SK-N-SH (cell line): ENCODE results near the gene PPP1R15A. TPM values are rescaled to one million over a fixed set of nuclear protein-coding genes. Genes with fewer than 3 reads are reported as not detected.

Experiments
- CTCF ChIA-PET: fragments of 300-600, 350-600 bp; formaldehyde crosslinking; extraction: SDS; loops from one replicate; lab custom pipeline; 2021; lab: Yijun Ruan, JAX
- POLR2A ChIA-PET: fragments of 350-600 bp; sonication (Branson Sonifier 250); formaldehyde crosslinking; extraction: SDS; loops from one replicate; lab custom pipeline; 2020; ENCODE audit warnings: antibody characterized with exemption, inconsistent platforms; lab: Yijun Ruan, JAX
- DNase-seq: peaks from one replicate; pipeline ENCODE4 v3.0.0; 2012
- H2AFZ ChIP-seq: fragments of 200-600 bp; sonication (generic); 2 replicates; pipeline ENCODE4 v1.8.1; 2016; ENCODE audit warnings: antibody characterized with exemption, mild to moderate bottlenecking, low read depth
- H3F3A ChIP-seq: fragments of 200-600 bp; sonication (generic); replicated peaks from 2 replicates; pipeline ENCODE3; 2016; ENCODE audit warnings: antibody characterized with exemption, mild to moderate bottlenecking; ENCODE audit not compliant: insufficient read depth
- H3K27ac ChIP-seq, 2 experiments: fragments of 200-500 bp in 1 of 2; fragments of 200-600 bp in 1 of 2; sonication (Bioruptor generic) in 1 of 2; sonication (generic), shearing (Covaris generic) in 1 of 2; 2 replicates each; pipeline versions ENCODE4 v1.5.1 to v1.6.1; 2014 to 2016; ENCODE audit warnings: low read depth in 2 of 2, inconsistent platforms in 1 of 2, low read length in 1 of 2, mild to moderate bottlenecking in 1 of 2, mixed read lengths in 1 of 2
- H3K27me3 ChIP-seq: fragments of 200-600 bp; sonication (generic), shearing (Covaris generic); 2 replicates; pipeline ENCODE4 v1.6.1; 2016; ENCODE audit warnings: mixed run types; ENCODE audit not compliant: insufficient read depth
- H3K36me3 ChIP-seq, 2 experiments: fragments of 200-500 bp in 1 of 2; fragments of 200-600 bp in 1 of 2; sonication (Bioruptor generic) in 1 of 2; sonication (generic) in 1 of 2; replicated peaks in 1 of 2; 2 replicates each; pipeline versions ENCODE3 to v1.5.1; 2014 to 2016; ENCODE audit warnings: low read length in 1 of 2, mild to moderate bottlenecking in 1 of 2; ENCODE audit not compliant: insufficient read depth in 2 of 2, control insufficient read depth in 1 of 2
- H3K4me1 ChIP-seq, 2 experiments: fragments of 200-500 bp in 1 of 2; fragments of 200-600 bp in 1 of 2; sonication (Bioruptor generic) in 1 of 2; sonication (generic), shearing (Covaris generic) in 1 of 2; 2 replicates each; pipeline versions ENCODE4 v1.5.1 to v1.6.1; 2014 to 2016; ENCODE audit warnings: low read depth in 1 of 2, low read length in 1 of 2, mixed run types in 1 of 2; ENCODE audit not compliant: insufficient read depth in 2 of 2, control insufficient read depth in 1 of 2
- H3K4me2 ChIP-seq: fragments of 200-600 bp; sonication (generic), shearing (Covaris generic); 2 replicates; pipeline ENCODE4 v1.6.1; 2017; ENCODE audit warnings: mixed run types
- H3K4me3 ChIP-seq, 2 experiments: fragments of 200-500 bp in 1 of 2; fragments of 200-600 bp in 1 of 2; sonication (Bioruptor generic) in 1 of 2; sonication (generic), shearing (Covaris generic) in 1 of 2; 2 replicates each; pipeline versions ENCODE4 v1.5.1 to v1.8.1; 2014 to 2016; ENCODE audit warnings: low read depth in 2 of 2, inconsistent platforms in 1 of 2, low read length in 1 of 2, mild to moderate bottlenecking in 1 of 2, mixed read lengths in 1 of 2, moderate library complexity in 1 of 2
- H3K79me2 ChIP-seq: fragments of 200-600 bp; sonication (generic); 2 replicates; pipeline ENCODE4 v1.8.1; 2017; ENCODE audit warnings: mild to moderate bottlenecking; ENCODE audit not compliant: insufficient read depth
- H3K9ac ChIP-seq: fragments of 200-600 bp; sonication (generic); 2 replicates; pipeline ENCODE4 v1.6.1; 2017; ENCODE audit warnings: mixed run types
- H3K9me2 ChIP-seq: fragments of 200-600 bp; sonication (generic); 2 replicates; pipeline ENCODE4 v1.6.1; 2017; ENCODE audit warnings: mixed run types
- H3K9me3 ChIP-seq: fragments of 200-600 bp; sonication (generic); 2 replicates; pipeline ENCODE4 v1.6.1; 2017; ENCODE audit warnings: mixed run types, mild to moderate bottlenecking, moderate library complexity
- H4K20me1 ChIP-seq: fragments of 200-600 bp; sonication (generic); 2 replicates; pipeline ENCODE4 v1.6.1; 2017; ENCODE audit warnings: mild to moderate bottlenecking, mixed run types; ENCODE audit not compliant: insufficient read depth
- CTCF ChIP-seq: fragments of 200-600 bp; sonication (generic); IDR thresholded peaks from 2 replicates; pipeline ENCODE4 v1.6.1; 2017; ENCODE audit warnings: antibody characterized with exemption, mild to moderate bottlenecking, moderate library complexity
- ELF1 ChIP-seq: IDR thresholded peaks from 2 replicates; pipeline ENCODE4 v1.4.0; 2012
- EP300 ChIP-seq, 2 experiments: IDR thresholded peaks; 2 replicates each; pipeline versions ENCODE4 v1.4.0 to v1.6.1; 2012; ENCODE audit warnings: borderline replicate concordance in 1 of 2, low read depth in 1 of 2, low read length in 1 of 2
- EZH2phosphoT487 ChIP-seq: fragments of 200-600 bp; sonication (generic); IDR thresholded peaks from 2 replicates; pipeline ENCODE4 v1.6.1; 2017; ENCODE audit warnings: low read depth, mixed run types, mild to moderate bottlenecking, antibody characterized with exemption, moderate library complexity, borderline replicate concordance
- FOXJ3 ChIP-seq: sonication (generic); formaldehyde crosslinking; IDR thresholded peaks from 2 replicates; pipeline ENCODE4 v1.5.1; 2020; ENCODE audit warnings: mild to moderate bottlenecking, missing genetic modification reagents
- GABPA ChIP-seq: IDR thresholded peaks from 2 replicates; pipeline ENCODE4 v1.4.0; 2012; ENCODE audit warnings: low read depth, mild to moderate bottlenecking
- JUND ChIP-seq: IDR thresholded peaks from 2 replicates; pipeline ENCODE4 v1.4.0; 2012
- MEF2A ChIP-seq: IDR thresholded peaks from 2 replicates; pipeline ENCODE4 v1.4.0; 2012; ENCODE audit warnings: low read depth, borderline replicate concordance
- MXI1 ChIP-seq: IDR thresholded peaks from 2 replicates; pipeline ENCODE4 v1.6.1; 2012; ENCODE audit warnings: mild to moderate bottlenecking, low read depth, low read length, improper control_type of control experiment
- REST ChIP-seq: IDR thresholded peaks from 2 replicates; pipeline ENCODE4 v1.6.1; 2012; ENCODE audit warnings: mild to moderate bottlenecking, low read depth, low read length, moderate library complexity
- RXRA ChIP-seq: IDR thresholded peaks from 2 replicates; pipeline ENCODE4 v1.4.0; 2012; ENCODE audit warnings: low read depth, mild to moderate bottlenecking, borderline replicate concordance
- SIN3A ChIP-seq: IDR thresholded peaks from 2 replicates; pipeline ENCODE4 v1.6.1; 2012; ENCODE audit warnings: low read depth, mild to moderate bottlenecking, low read length, moderate library complexity, borderline replicate concordance
- SMC3 ChIP-seq: IDR thresholded peaks from 2 replicates; pipeline ENCODE4 v1.6.1; 2012; ENCODE audit warnings: low read depth, low read length, improper control_type of control experiment
- TAF1 ChIP-seq: IDR thresholded peaks from 2 replicates; pipeline ENCODE4 v1.6.1; 2012; ENCODE audit warnings: low read depth, mild to moderate bottlenecking, low read length, moderate library complexity, borderline replicate concordance
- USF1 ChIP-seq: IDR thresholded peaks from 2 replicates; pipeline ENCODE4 v1.4.0; 2012; ENCODE audit warnings: low read depth, borderline replicate concordance
- ZBTB33 ChIP-seq: IDR thresholded peaks from 2 replicates; pipeline ENCODE4 v1.4.0; 2012; ENCODE audit warnings: low read depth, borderline replicate concordance
- WGBS: methylation state at CpG from one replicate; pipeline ENCODE4 v1.1.6; 2017; ENCODE audit warnings: low lambda C conversion rate; 5-methylcytosine and 5-hydroxymethylcytosine counted together
- polyA plus RNA-seq, 3 experiments: library from polyadenylated mRNA; depleted of rRNA; stranded (reverse); fragments of >200 nt; gene quantifications; 2 replicates each; pipeline ENCODE4 v1.2.3, GENCODE V29; 2012

PPP1R15A gene
- polyA plus RNA-seq, 1 of the 3 experiments (the other 2 are of a cell fraction): 73.7 TPM

- no peaks in the 10 kb centered on the region for H3K9me3 ChIP-seq
- no peak overlapping the region for H3K4me3 ChIP-seq
- no peak overlapping the region for H3K4me2 ChIP-seq
- ChIA-PET CTCF (interaction anchor here (1.2 to 9.6 kb wide), 3 partner anchors 8 to 46 kb away, joined by 7 to 47 read pairs (median 9); no protein-coding TSS in a partner anchor), POLR2A (no interaction called here)
- H2AFZ ChIP-seq: no peak overlapping the region
- WGBS: 95% methylated on average over 5 of the region's 5 CpGs
- H3F3A ChIP-seq: peaks cover 16% of the 10 kb centered on the region
- no peaks in the 10 kb centered on the region for H3K36me3 ChIP-seq
- H4K20me1 ChIP-seq: no peaks in the 10 kb centered on the region
- H3K9me2 ChIP-seq: no peaks in the 10 kb centered on the region
- TF ChIP-seq EZH2phosphoT487 (no peak), ELF1 (no peak), REST (no peak), TAF1 (no peak), SMC3 (no peak)
- H3K27ac ChIP-seq: no peak overlapping the region
- no peak for DNase-seq
- H3K27me3 ChIP-seq: no peaks in the 10 kb centered on the region
- H3K4me1 ChIP-seq: peaks cover 0 to 12% of the 10 kb centered on the region in 2 experiments; a peak in 1 of 4 replicates
- no peaks in the 10 kb centered on the region for H3K79me2 ChIP-seq
- no peak overlapping the region for H3K9ac ChIP-seq
These were observed 38.2 kb upstream of the PPP1R15A start for GRCh38 chr19:48833977-48834376.

GRCh38 chr19:48835734-48836088 is 36.5 kb upstream of the PPP1R15A start:
- peak overlapping the region; percentile 96 for H2AFZ ChIP-seq
- CTCF ChIA-PET: interaction anchor here (0.6 to 15.2 kb wide), 24 partner anchors 9 to 190 kb away, joined by 3 to 457 read pairs (median 5); partner anchors contain the start of genes CA11, FGF21, NUCB1 and PPP1R15A
- H3F3A ChIP-seq: peaks cover 18% of the 10 kb centered on the region
- H3K9me2 ChIP-seq: no peaks in the 10 kb centered on the region
- H3K9me3 ChIP-seq: no peaks in the 10 kb centered on the region
- H3K27ac ChIP-seq: peak overlapping the region; percentile 83 to 89
- H3K27me3 ChIP-seq: no peaks in the 10 kb centered on the region
- POLR2A ChIA-PET: interaction anchor here (0.8 to 1.5 kb wide), 2 partner anchors 40 to 135 kb away, joined by 4 read pairs; no protein-coding TSS in a partner anchor
- no peaks in the 10 kb centered on the region for H3K79me2 ChIP-seq
- H3K4me1 ChIP-seq: peaks cover 0 to 12% of the 10 kb centered on the region in 2 experiments; a peak in 1 of 4 replicates
- no peaks in the 10 kb centered on the region for H3K36me3 ChIP-seq
- peak; percentile 87 for DNase-seq
- no peaks in the 10 kb centered on the region for H4K20me1 ChIP-seq
- peak overlapping the region; percentile 69 for H3K9ac ChIP-seq
- H3K4me3 ChIP-seq: peak overlapping the region; percentile 63 to 71
- under 1% methylated on average over 10 of the region's 12 CpGs for WGBS
- peak overlapping the region; percentile 90 for H3K4me2 ChIP-seq
- TF ChIP-seq FOXJ3 (CRISPR knock-in tag) (no peak), SMC3 (peak; percentile 88), GABPA (no peak), JUND (no peak), CTCF (peak; percentile 94), USF1 (peak; percentile 77; the same call in 1 of the 2 replicates), MXI1 (peak; percentile 40; the same call in 1 of the 2 replicates), EP300 (IDR thresholded peaks at IDR 0.05; ENCODE audit: borderline replicate concordance in 1 of 2, low read depth in 1 of 2, low read length in 1 of 2) (no peak), SIN3A (peak; percentile 73; the same call in 1 of the 2 replicates), ZBTB33 (no peak), MEF2A (no peak), RXRA (no peak)
